Measurements from ENCODE around the gene FOSB.

DNA sequence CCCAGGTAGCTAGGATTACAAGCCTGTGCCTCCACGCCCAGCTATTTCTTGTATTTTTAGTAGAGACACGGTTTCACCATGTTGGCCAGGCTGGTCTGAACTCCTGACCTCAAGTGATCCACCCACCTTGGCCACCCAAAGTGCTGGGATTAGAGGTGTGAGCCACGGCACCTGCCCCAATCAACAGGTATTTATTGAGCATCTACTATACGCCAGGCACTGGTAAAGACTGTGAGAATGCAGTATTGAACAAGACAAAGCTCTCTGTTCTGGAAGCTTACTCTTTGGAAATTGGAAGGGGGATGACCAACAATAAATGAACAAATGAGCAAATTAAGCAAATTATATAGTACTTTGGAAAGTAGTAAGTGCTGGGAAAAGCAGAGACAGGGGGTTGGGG lies 22.7 kb upstream of the FOSB start:
- TF ChIP-seq FOSL2 (IDR thresholded peaks at IDR 0.05) (no peak), FOSL2 (CRISPR knock-in tag; IDR thresholded peaks at IDR 0.05) (no peak), HDAC2 (IDR thresholded peaks at IDR 0.05) (no peak), EP300 (IDR thresholded peaks at IDR 0.05) (no peak), BHLHE40 (IDR thresholded peaks at IDR 0.05; ENCODE audit: low read depth, low read length) (no peak), CHD2 (IDR thresholded peaks at IDR 0.05; ENCODE audit: low read length, partially characterized antibody) (no peak), MYC (IDR thresholded peaks at IDR 0.05; ENCODE audit: borderline replicate concordance, low read length) (no peak), CEBPB (IDR thresholded peaks at IDR 0.05) (no peak), POLR2A (IDR thresholded peaks at IDR 0.05; ENCODE audit: low read length) (no peak), MAFK (IDR thresholded peaks at IDR 0.05; ENCODE audit: partially characterized antibody) (no peak), POLR2AphosphoS2 (conservative IDR thresholded peaks at IDR 0.05; ENCODE audit: low read length) (no peak), ESRRA (IDR thresholded peaks at IDR 0.05; ENCODE audit: borderline replicate concordance, low read length) (no peak), HOXA7 (CRISPR knock-in tag; IDR thresholded peaks at IDR 0.05) (no peak)
- TF ChIP-seq, protein P1, sequence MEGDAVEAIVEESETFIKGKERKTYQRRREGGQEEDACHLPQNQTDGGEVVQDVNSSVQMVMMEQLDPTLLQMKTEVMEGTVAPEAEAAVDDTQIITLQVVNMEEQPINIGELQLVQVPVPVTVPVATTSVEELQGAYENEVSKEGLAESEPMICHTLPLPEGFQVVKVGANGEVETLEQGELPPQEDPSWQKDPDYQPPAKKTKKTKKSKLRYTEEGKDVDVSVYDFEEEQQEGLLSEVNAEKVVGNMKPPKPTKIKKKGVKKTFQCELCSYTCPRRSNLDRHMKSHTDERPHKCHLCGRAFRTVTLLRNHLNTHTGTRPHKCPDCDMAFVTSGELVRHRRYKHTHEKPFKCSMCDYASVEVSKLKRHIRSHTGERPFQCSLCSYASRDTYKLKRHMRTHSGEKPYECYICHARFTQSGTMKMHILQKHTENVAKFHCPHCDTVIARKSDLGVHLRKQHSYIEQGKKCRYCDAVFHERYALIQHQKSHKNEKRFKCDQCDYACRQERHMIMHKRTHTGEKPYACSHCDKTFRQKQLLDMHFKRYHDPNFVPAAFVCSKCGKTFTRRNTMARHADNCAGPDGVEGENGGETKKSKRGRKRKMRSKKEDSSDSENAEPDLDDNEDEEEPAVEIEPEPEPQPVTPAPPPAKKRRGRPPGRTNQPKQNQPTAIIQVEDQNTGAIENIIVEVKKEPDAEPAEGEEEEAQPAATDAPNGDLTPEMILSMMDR (IDR thresholded peaks at IDR 0.05), result no peak
